ENCODE data around the gene JARID2. TPM values are rescaled to one million over a fixed set of nuclear protein-coding genes. Genes with fewer than 3 reads are reported as not detected.
A peak's percentile ranks its signal among the peaks of the same experiment; 100 is the strongest.

The JARID2 gene
- total and polyA plus RNA-seq, 10 of the 15 experiments (the other 5 are each of a cell fraction or from before 2014, with no cell fraction given) = 4.2 to 21.6 (median 11.7) TPM

DNA sequence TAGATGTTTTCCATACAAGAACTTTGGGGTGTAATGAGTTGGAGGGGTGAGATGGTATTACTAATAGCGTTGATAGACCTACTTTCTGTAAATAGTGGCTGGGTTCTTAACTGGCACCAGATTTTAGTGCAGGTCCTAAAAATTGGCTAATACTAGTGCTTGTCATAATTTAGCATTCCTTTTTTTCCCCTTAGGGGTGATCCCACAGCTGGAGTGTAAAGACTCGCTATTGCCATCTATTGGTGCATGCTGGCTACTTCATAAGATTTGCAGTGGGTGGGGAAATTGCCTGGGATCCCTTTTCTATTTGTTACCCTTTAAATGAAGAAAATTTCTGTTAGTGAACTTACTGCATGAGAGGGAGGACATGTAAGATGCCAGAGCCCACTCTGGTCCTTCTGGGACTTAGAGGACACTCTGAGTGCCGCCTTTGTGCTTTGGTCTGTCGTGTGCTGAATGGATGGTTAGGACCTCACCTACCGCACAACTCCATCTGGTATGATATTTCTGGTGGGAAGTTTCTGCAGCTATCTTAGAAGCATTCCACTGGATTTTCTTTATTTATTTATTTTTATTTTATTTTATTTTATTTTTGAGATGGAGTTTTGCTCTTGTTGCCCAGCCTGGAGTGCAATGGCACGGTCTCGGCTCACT is 195.5 kb downstream of the JARID2 start (continued):
- TF ChIP-seq, protein P1, sequence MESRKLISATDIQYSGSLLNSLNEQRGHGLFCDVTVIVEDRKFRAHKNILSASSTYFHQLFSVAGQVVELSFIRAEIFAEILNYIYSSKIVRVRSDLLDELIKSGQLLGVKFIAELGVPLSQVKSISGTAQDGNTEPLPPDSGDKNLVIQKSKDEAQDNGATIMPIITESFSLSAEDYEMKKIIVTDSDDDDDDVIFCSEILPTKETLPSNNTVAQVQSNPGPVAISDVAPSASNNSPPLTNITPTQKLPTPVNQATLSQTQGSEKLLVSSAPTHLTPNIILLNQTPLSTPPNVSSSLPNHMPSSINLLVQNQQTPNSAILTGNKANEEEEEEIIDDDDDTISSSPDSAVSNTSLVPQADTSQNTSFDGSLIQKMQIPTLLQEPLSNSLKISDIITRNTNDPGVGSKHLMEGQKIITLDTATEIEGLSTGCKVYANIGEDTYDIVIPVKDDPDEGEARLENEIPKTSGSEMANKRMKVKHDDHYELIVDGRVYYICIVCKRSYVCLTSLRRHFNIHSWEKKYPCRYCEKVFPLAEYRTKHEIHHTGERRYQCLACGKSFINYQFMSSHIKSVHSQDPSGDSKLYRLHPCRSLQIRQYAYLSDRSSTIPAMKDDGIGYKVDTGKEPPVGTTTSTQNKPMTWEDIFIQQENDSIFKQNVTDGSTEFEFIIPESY (IDR thresholded peaks at IDR 0.05) = no peak
- TF ChIP-seq MEF2B (IDR thresholded peaks at IDR 0.05; ENCODE audit: partially characterized antibody, poor library complexity, severe bottlenecking) = no peak
- TF ChIP-seq ZBTB11 (CRISPR knock-in tag; IDR thresholded peaks at IDR 0.05) = no peak
- no peak for TF ChIP-seq SUPT20H (IDR thresholded peaks at IDR 0.05; ENCODE audit: borderline replicate concordance, control insufficient read depth, low read depth, low read length)
- TF ChIP-seq NR2C1 (IDR thresholded peaks at IDR 0.05) = no peak
- TF ChIP-seq, protein P2, sequence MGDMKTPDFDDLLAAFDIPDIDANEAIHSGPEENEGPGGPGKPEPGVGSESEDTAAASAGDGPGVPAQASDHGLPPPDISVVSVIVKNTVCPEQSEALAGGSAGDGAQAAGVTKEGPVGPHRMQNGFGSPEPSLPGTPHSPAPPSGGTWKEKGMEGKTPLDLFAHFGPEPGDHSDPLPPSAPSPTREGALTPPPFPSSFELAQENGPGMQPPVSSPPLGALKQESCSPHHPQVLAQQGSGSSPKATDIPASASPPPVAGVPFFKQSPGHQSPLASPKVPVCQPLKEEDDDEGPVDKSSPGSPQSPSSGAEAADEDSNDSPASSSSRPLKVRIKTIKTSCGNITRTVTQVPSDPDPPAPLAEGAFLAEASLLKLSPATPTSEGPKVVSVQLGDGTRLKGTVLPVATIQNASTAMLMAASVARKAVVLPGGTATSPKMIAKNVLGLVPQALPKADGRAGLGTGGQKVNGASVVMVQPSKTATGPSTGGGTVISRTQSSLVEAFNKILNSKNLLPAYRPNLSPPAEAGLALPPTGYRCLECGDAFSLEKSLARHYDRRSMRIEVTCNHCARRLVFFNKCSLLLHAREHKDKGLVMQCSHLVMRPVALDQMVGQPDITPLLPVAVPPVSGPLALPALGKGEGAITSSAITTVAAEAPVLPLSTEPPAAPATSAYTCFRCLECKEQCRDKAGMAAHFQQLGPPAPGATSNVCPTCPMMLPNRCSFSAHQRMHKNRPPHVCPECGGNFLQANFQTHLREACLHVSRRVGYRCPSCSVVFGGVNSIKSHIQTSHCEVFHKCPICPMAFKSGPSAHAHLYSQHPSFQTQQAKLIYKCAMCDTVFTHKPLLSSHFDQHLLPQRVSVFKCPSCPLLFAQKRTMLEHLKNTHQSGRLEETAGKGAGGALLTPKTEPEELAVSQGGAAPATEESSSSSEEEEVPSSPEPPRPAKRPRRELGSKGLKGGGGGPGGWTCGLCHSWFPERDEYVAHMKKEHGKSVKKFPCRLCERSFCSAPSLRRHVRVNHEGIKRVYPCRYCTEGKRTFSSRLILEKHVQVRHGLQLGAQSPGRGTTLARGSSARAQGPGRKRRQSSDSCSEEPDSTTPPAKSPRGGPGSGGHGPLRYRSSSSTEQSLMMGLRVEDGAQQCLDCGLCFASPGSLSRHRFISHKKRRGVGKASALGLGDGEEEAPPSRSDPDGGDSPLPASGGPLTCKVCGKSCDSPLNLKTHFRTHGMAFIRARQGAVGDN (IDR thresholded peaks at IDR 0.05) = 0 out of 2 replicates have a peak, but pooled peaks have one; percentile 20
- TF ChIP-seq TAF1 (IDR thresholded peaks at IDR 0.05; ENCODE audit: borderline replicate concordance, low read depth, low read length) = no peak
- TF ChIP-seq JUNB (IDR thresholded peaks at IDR 0.05) = no peak
- peak; percentile 61 to 71 for TF ChIP-seq IKZF2 (IDR thresholded peaks at IDR 0.05)
- peak; percentile 61 for TF ChIP-seq RELB (IDR thresholded peaks at IDR 0.05; ENCODE audit: low read depth)
- TF ChIP-seq SMC3 (IDR thresholded peaks at IDR 0.05; ENCODE audit: borderline replicate concordance, low read length) = peak; percentile 73; the same call in 1 of the 2 replicates
- no peak for TF ChIP-seq FOXM1 (IDR thresholded peaks at IDR 0.05; ENCODE audit: low read depth, low read length)
- TF ChIP-seq, protein P3, sequence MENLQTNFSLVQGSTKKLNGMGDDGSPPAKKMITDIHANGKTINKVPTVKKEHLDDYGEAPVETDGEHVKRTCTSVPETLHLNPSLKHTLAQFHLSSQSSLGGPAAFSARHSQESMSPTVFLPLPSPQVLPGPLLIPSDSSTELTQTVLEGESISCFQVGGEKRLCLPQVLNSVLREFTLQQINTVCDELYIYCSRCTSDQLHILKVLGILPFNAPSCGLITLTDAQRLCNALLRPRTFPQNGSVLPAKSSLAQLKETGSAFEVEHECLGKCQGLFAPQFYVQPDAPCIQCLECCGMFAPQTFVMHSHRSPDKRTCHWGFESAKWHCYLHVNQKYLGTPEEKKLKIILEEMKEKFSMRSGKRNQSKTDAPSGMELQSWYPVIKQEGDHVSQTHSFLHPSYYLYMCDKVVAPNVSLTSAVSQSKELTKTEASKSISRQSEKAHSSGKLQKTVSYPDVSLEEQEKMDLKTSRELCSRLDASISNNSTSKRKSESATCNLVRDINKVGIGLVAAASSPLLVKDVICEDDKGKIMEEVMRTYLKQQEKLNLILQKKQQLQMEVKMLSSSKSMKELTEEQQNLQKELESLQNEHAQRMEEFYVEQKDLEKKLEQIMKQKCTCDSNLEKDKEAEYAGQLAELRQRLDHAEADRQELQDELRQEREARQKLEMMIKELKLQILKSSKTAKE (IDR thresholded peaks at IDR 0.05; ENCODE audit: low read depth, poor library complexity, severe bottlenecking) = peak; percentile 41
- 0 out of 2 replicates have a peak, but pooled peaks have one; percentile 16 for TF ChIP-seq EED (IDR thresholded peaks at IDR 0.05; ENCODE audit: low read depth)
- peak; percentile 52; the same call in 1 of the 2 replicates for TF ChIP-seq IKZF1 (conservative IDR thresholded peaks at IDR 0.05)
